ENCODE results near the gene TSPAN17.

TSPAN17 gene

GRCh38 chr5:176704355-176704754 lies 57.1 kb downstream of the TSPAN17 start:
- Histone ChIP-seq H3K4me1 (ENCODE audit: control insufficient read depth, low read depth, low read length) (peaks cover 8% of the 10 kb centered on the region), H3K9ac (ENCODE audit: low read length) (no peak overlapping the region), H3K9me3 (ENCODE audit: control insufficient read depth, low read depth, low read length) (no peaks in the 10 kb centered on the region), H3K36me3 (ENCODE audit: control insufficient read depth, low read depth, low read length) (no peaks in the 10 kb centered on the region), H3K4me3 (ENCODE audit: low read length) (no peak overlapping the region), H3K27me3 (ENCODE audit: control insufficient read depth, insufficient read depth, low read length) (no peaks in the 10 kb centered on the region), H3K27ac (ENCODE audit: low read length) (no peak overlapping the region)

- H3K27me3 ChIP-seq (ENCODE audit: control insufficient read depth, insufficient read depth, low read length): no peaks in the 10 kb centered on the region
Measured at GRCh38 chr5:176704817-176705216, 57.5 kb downstream of the TSPAN17 start.

More at GRCh38 chr5:176704817-176705216, 57.5 kb downstream of the TSPAN17 start:
- peaks cover 8% of the 10 kb centered on the region for H3K4me1 ChIP-seq (ENCODE audit: control insufficient read depth, low read depth, low read length)
- no peak overlapping the region for H3K4me3 ChIP-seq (ENCODE audit: low read length)
- no peaks in the 10 kb centered on the region for H3K36me3 ChIP-seq (ENCODE audit: control insufficient read depth, low read depth, low read length)
- no peak overlapping the region for H3K9ac ChIP-seq (ENCODE audit: low read length)
- H3K9me3 ChIP-seq (ENCODE audit: control insufficient read depth, low read depth, low read length): no peaks in the 10 kb centered on the region
- H3K27ac ChIP-seq (ENCODE audit: low read length): no peak overlapping the region
